HEK293T (cell line): ENCODE measurements around the gene SORBS1.

Experiments
- CTCF ChIA-PET: fragments of 350-600 bp; formaldehyde crosslinking; extraction: SDS; loops from one replicate; lab custom pipeline; 2021; ENCODE audit warnings: antibody characterized with exemption, inconsistent platforms; lab: Yijun Ruan, JAX
- POLR2A ChIA-PET: fragments of 350-600 bp; formaldehyde crosslinking; extraction: SDS; loops from one replicate; lab custom pipeline; 2020; ENCODE audit warnings: antibody characterized with exemption, inconsistent platforms; lab: Yijun Ruan, JAX
- DNase-seq: peaks from one replicate; pipeline ENCODE4 v3.0.0; 2012; ENCODE audit warnings: mixed read lengths; ENCODE audit errors: extremely low spot score
- ARNT ChIP-seq: fragments of 450-650 bp; IDR thresholded peaks from 2 replicates; pipeline ENCODE4 v1.6.1; 2017; ENCODE audit warnings: mild to moderate bottlenecking
- BHLHE40 ChIP-seq: fragments of 450-650 bp; IDR thresholded peaks from 2 replicates; pipeline ENCODE4 v1.6.1; 2016; ENCODE audit warnings: mild to moderate bottlenecking, moderate library complexity, borderline replicate concordance
- CTBP1 ChIP-seq: fragments of 450-650 bp; IDR thresholded peaks from 2 replicates; pipeline ENCODE4 v1.6.1; 2016; ENCODE audit warnings: borderline replicate concordance
- ELF4 ChIP-seq: fragments of 450-650 bp; IDR thresholded peaks from 2 replicates; pipeline ENCODE4 v1.6.1; 2017; ENCODE audit warnings: antibody characterized with exemption
- FOXA1 ChIP-seq: fragments of 450-650 bp; IDR thresholded peaks from 2 replicates; pipeline ENCODE4 v1.6.1; 2016; ENCODE audit warnings: mild to moderate bottlenecking
- FOXK2 ChIP-seq: fragments of 450-650 bp; IDR thresholded peaks from 2 replicates; pipeline ENCODE4 v1.6.1; 2016; ENCODE audit warnings: mild to moderate bottlenecking
- FOXM1 ChIP-seq: fragments of 450-650 bp; IDR thresholded peaks from 2 replicates; pipeline ENCODE4 v1.6.1; 2017; ENCODE audit warnings: mild to moderate bottlenecking, borderline replicate concordance
- HDGF ChIP-seq: fragments of 450-650 bp; IDR thresholded peaks from 2 replicates; pipeline ENCODE4 v1.6.1; 2017; ENCODE audit warnings: antibody characterized with exemption, borderline replicate concordance
- L3MBTL2 ChIP-seq: fragments of 450-650 bp; conservative IDR thresholded peaks from 2 replicates; pipeline ENCODE4 v1.6.1; 2016; ENCODE audit warnings: mild to moderate bottlenecking
- LEF1 ChIP-seq: fragments of 450-650 bp; IDR thresholded peaks from 2 replicates; pipeline ENCODE4 v1.6.1; 2017; ENCODE audit warnings: mild to moderate bottlenecking, borderline replicate concordance
- NFRKB ChIP-seq: fragments of 450-650 bp; IDR thresholded peaks from 2 replicates; pipeline ENCODE4 v1.6.1; 2016; ENCODE audit warnings: mild to moderate bottlenecking, moderate library complexity
- SP1 ChIP-seq: fragments of 450-650 bp; IDR thresholded peaks from 2 replicates; pipeline ENCODE4 v1.6.1; 2017
- SUZ12 ChIP-seq: fragments of 450-650 bp; IDR thresholded peaks from 2 replicates; pipeline ENCODE4 v1.6.1; 2016; ENCODE audit warnings: mild to moderate bottlenecking
- TARDBP ChIP-seq: fragments of 450-650 bp; IDR thresholded peaks from 2 replicates; pipeline ENCODE4 v1.6.1; 2016
- ZNF384 ChIP-seq: fragments of 450-650 bp; IDR thresholded peaks from 2 replicates; pipeline ENCODE4 v1.6.1; 2016
- TF ChIP-seq, protein P1 (sequence below): fragments of 450-650 bp; IDR thresholded peaks from 2 replicates; pipeline ENCODE4 v1.6.1; 2016

SORBS1 gene

DNA sequence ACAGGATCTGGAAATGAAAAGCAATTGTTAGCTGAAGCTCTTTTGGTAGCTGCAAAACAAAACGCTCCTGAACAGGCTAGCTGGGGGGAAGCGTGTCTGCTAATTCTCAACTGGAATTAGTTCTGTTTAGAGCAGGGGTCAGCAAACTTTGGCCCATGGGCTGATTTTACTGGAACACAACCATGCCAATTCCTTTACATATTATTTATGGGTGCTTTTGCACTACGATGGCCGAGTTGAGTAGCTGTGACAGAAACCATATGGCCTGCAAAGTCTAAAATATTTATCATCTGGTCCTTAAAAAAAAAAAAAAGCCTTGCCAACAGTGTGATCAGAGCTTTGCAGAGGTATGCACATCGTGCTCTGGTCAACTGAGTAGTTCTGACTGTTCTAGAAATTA is 162.0 kb downstream of the SORBS1 start:
- TF ChIP-seq L3MBTL2 (no peak), ELF4 (no peak), ZNF384 (no peak), FOXM1 (no peak), FOXK2 (no peak), BHLHE40 (no peak), ARNT (no peak), SUZ12 (no peak), FOXA1 (no peak), NFRKB (no peak), TARDBP (no peak), SP1 (no peak), HDGF (no peak), CTBP1 (no peak), LEF1 (no peak)
- TF ChIP-seq, protein P1, sequence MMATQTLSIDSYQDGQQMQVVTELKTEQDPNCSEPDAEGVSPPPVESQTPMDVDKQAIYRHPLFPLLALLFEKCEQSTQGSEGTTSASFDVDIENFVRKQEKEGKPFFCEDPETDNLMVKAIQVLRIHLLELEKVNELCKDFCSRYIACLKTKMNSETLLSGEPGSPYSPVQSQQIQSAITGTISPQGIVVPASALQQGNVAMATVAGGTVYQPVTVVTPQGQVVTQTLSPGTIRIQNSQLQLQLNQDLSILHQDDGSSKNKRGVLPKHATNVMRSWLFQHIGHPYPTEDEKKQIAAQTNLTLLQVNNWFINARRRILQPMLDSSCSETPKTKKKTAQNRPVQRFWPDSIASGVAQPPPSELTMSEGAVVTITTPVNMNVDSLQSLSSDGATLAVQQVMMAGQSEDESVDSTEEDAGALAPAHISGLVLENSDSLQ: no peak
- DNase-seq: no peak
- CTCF ChIA-PET: interaction anchor here (0.5 to 0.6 kb wide), 2 partner anchors 31 to 35 kb away, joined by 3 to 5 read pairs; no protein-coding TSS in a partner anchor
- POLR2A ChIA-PET: no interaction called here

DNA sequence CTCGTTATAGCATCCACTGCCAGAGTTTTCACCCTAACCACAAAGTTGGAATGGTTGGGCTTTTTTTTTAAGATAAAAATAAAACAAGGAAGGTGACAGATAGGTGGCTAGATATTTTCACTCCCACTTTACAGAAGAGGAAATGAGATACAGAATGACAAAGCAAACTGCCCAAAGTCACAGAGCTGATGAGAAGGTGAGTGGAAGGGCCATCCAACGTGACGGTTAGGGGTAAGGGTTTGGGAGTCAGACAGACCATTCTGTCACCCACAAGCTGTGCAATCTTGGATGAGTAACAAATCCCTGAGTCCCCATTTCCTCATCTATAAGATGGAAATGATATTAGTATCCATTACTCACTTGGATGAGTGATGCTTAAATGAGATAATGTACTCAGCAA is 163.4 kb downstream of the SORBS1 start:
- no peak for DNase-seq
- TF ChIP-seq HDGF (no peak), CTBP1 (no peak), FOXA1 (no peak), FOXK2 (no peak), ELF4 (no peak), LEF1 (no peak)
- TF ChIP-seq, protein P1: no peak
- ChIA-PET POLR2A (no interaction called here), CTCF (no interaction called here)

DNA sequence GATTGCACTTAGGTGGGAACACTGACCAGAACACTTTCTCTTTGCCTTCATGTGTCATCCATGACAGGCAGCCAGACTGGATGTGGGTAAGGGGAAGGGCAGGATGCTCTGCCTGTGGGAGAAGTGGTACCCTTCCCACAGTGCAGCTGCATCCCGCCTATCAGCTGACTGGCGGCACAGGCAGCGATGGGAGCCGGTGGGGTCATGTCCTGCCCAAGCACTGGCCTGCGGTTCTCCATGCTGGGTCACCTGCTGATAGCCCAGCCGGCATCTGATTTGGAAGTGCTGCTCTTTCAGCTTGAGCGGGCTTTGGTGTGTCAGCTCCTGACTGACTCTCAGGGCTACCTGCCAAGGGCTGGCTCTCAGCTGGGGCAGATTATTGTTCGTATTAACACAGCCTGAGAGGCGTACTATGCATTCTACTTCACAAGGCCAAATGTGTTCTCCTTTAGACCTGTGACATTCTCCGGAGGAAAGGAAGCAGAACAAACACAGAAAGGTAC is 165.2 kb downstream of the SORBS1 start:
- no peak for DNase-seq
- TF ChIP-seq ZNF384: no peak
- no peak for TF ChIP-seq L3MBTL2
- no peak for TF ChIP-seq ARNT
- no peak for TF ChIP-seq FOXK2
- no peak for TF ChIP-seq CTBP1
- TF ChIP-seq LEF1: no peak
- no peak for TF ChIP-seq FOXA1
- TF ChIP-seq, protein P1: no peak
- no peak for TF ChIP-seq HDGF
- TF ChIP-seq FOXM1: no peak
- no peak for TF ChIP-seq TARDBP
- TF ChIP-seq NFRKB: no peak
- no peak for TF ChIP-seq ELF4
- TF ChIP-seq SP1: no peak
- POLR2A ChIA-PET: no interaction called here
- CTCF ChIA-PET: interaction anchor here (0.7 kb wide), 1 partner anchor 1702 kb away, joined by 3 read pairs; no protein-coding TSS in a partner anchor

DNA sequence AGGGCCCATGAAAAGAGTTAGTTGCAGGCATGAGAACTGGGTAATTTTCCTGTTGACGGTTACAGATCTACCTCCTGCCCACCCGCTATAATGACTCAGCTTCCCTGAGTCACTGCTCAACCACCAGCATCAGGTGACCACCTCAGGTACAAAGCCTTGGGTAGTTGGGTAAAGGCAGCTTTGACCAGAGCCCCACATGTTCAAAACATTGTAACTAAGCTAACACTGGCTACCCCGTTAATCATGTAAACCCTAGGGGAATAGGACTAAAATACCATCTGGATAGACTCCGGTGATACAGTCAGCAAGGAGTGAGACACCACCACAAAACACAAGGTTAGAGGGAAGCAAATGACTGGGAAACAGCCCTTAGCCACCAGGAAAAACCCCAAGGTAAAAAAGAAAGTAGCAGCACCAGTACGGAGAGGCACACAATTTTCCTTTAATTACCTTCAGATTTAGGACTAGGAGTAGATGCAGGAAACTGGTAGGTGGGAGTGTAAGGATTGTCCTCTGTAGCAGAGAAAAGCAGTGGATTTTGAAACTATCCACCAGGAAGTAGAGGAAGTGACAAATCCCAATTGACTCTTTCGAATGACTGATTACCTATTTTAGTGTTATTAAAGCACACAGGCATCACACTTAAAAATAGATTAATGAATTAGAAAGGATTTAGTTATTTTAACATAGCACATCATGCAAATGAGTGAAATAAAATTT is 166.8 kb downstream of the SORBS1 start:
- DNase-seq: no peak
- ChIA-PET POLR2A (no interaction called here), CTCF (no interaction called here)
- no peak for TF ChIP-seq BHLHE40
- TF ChIP-seq TARDBP: no peak
- TF ChIP-seq SP1: no peak
- no peak for TF ChIP-seq L3MBTL2
- TF ChIP-seq CTBP1: no peak
- no peak for TF ChIP-seq NFRKB
- TF ChIP-seq HDGF: no peak
- TF ChIP-seq FOXA1: no peak
- TF ChIP-seq SUZ12: no peak
- TF ChIP-seq, protein P1: no peak
- TF ChIP-seq ZNF384: no peak
- TF ChIP-seq FOXK2: no peak
- TF ChIP-seq LEF1: no peak
- TF ChIP-seq ARNT: no peak
- no peak for TF ChIP-seq FOXM1
- TF ChIP-seq ELF4: no peak

DNA sequence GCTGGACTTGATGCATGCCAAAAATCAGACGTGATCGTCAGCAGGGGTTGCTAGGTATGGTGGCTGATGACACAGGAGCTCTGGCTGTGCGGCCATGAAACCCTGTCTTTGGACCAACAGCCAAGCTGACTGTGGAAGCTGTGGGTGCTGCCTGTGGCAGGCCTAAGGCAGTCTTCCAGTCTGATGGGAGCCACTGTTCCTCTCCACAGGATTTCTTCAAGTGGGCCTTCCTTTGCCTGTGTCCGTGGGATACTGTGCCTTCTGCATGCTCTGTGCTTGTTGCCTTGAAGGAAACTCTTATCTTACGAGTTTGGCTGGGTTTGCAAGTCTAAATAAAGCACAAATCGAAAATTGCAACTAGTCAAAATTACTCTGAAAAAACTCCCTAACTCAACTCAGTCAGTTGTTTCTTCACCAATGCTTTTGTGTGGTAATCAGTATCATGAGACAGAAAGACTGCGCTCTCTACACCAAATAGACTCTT is 168.4 kb downstream of the SORBS1 start:
- DNase-seq: no peak
- POLR2A ChIA-PET: no interaction called here
- TF ChIP-seq L3MBTL2 (no peak), CTBP1 (no peak), FOXK2 (no peak), NFRKB (no peak), ELF4 (no peak), SP1 (no peak)
- TF ChIP-seq, protein P1: no peak
- CTCF ChIA-PET: no interaction called here
